Activated naive CD8-positive, alpha-beta T cell treated with anti-CD3 and anti-CD28 coated beads, Interleukin-2, amount 50 U/mL, for 16 hours (primary cell): ENCODE measurements around the gene MAST2.

Experiments
- DNase-seq: peaks from one replicate; pipeline ENCODE4 v3.0.0-alpha.2; 2020; ENCODE audit warnings: low read depth, low spot score

The MAST2 gene

DNA sequence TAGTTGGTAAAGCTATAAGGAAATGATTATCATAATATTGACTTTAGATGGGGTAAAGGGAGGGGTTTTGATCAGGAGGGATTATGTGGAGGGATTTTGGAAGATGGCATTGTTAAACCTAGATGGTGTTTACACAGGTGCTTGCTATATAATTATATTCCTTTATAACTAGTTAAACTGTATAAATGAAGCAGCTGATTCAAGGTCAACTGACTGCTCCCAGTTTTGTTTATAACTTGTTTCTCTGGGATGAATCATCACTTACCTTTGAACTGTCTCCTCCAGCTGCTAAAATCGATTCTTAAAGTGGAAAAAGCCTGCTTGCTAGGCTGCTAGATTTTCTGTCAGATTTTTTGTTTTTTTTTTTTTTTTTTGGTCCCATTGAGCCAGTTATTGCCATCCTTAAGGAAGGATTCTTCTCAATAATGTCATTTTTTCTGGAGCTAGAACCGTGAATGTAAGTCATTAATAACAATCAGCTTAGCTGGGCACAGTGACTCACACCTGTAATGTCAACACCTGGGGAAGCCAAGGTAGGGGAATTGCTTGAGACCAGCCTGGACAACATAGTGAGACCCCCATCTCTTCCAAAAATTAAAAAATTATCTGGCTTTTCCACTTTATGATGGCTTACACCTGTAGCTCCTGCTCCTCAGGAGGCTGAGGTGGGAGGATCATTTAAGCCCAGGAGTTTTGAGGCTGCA lies 175.8 kb downstream of the MAST2 start:
- no peak for DNase-seq

DNA sequence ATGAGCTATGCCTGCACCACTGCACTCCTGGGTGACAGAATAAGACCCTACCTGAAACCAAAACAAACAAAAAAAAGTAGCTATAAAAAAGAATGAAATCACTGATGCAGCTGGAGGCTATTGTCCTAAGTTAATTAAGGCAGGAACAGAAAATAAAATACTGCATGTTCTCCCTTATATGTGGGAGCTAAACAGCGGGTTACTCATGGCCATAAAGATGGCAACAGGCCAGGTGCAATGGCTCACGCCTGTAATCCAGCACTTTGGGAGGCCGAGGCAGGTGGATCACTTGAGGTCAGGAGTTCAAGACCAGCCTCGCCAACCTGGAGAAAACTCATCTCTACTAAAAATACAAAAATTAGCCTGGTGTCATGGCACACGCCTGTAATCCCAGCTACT lies 176.4 kb downstream of the MAST2 start:
- DNase-seq, result no peak

DNA sequence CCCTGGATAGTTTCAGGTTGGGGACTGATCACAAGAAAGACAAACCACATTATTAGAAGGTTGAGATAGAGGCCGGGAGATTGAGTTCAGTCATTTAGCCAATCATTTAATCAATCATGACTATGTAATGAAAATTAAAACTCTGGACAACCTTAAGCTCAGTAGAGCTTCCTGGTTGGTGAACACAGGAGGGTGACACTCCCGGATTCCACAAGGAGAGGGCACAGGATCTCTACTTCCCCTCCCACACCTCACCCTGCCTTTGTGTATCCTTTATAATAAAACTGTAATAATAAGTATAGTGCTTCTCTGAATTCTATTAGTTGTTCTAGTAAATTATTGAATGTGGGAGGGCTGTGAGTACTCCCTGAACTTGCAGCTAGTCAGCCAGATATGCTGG lies 178.9 kb downstream of the MAST2 start:
- no peak for DNase-seq

DNA sequence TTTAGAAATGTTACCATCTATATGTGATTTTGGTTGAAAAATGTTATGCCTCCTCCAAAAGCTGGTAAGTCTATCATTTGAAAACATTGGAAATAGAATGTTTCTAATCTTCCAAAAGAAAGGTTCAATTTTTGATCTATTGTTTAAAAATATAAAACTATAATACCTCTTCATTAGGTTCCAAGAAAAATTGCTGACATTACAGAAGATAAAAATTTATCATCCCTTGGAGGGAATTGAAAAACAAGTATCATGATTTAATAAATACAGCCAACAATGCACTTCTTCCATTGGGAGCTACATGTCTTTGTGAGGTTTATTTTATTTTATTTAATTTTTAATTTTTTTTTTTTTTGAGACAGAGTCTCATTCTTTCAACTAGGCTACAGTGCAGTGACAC lies 180.6 kb downstream of the MAST2 start:
- DNase-seq, result no peak

DNA sequence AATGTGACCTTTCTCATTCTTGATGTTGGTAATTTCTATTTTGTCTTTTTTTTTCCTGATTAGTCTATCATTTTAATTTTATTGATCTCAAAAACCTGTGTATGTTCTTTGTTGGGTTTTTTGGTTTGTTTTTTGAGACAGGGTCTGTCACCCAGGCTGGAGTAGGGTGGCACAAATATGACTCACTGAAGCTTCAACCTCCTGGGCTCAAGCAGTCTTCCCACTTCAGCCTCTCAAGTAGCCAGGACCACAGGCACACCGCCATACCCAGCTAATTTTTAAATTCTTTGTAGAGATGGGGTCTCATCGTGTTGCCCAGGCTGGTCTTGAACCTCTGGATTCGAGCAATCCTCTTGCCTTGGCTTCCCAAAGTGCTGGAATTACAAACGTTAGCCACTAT lies 183.8 kb downstream of the MAST2 start:
- DNase-seq, result no peak

DNA sequence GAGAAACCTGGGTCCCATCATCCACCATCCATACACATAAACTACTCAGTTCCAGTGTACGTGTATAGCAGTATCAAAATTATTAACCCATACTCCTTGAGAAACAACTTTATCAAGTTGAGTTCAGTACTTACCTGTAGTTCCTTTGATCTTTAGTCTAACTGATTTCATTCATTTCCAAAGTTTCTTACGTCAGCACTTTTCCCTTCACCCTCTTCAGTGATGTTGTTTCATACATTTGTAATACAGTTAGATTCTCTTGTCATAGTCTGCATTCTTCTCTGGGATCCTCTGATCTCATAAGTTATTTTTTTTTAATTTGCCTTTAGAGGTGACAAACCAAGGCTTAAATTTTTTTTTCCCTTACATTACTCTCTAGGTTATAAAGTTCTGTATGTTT lies 185.8 kb downstream of the MAST2 start:
- DNase-seq, result no peak

DNA sequence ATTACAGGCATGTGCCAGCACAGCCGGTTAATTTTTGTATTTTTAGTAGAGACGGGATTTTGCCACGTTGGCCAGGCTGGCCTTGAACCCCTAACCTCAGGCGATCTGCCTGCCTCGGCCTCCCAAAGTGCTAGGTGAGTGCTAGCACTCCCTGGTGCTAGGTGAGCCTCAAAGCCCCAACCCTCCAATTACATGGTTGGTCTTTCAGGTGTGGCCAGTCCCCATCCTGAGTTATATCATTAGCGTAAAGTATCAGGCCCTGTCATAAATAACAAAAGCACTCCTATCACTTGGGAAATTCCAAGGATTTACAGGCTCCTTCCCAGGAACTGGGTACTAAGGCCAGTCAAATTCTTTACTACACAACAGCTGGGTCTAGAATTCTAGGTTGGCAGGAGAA lies 191.0 kb downstream of the MAST2 start:
- no peak for DNase-seq

DNA sequence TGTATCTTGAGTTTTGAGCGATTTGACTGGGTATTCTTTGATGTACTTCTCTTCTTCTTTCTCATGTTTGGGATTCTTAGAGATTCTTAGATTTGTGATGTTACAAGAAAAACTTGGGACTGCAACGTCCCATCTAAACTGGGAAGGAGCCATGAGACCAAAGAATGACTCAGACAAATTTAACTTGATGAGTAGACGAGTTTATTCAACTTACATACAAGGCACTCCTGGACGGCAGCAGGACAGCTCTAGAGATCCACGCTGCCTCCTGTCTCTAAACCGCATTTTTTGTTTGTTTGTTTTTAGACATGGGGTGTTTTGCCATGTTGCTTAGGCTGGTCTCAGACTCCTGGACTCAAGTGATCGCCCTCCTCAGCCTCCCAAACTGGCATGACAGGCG lies 191.9 kb downstream of the MAST2 start:
- no peak for DNase-seq

DNA sequence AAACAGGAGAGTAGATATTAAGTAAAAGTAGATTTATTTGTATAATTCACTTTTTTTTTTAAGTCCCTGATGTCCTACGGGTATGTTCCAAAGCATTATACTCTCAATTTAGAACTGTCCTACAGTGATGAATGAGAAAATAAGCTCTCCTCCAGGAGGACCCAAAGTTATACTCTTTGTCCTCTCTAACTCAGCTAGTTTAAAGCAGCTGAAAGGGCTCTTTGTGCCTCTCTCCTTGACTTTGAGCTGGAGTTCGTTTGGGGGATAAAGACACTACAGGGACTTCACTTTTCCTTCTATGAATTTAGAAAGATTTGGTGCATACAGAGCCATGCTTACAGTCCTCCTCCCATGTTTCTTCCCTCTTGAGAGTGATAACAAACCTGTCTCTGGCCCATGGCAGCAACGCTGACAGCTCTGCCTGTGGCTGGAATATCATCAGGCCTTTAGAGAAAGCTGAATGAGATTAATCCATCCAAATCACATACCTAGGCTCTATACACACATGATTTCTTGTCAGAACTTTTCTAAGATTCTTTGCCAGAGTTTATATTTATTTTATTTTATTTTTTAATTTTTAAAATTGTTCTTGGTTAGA lies 194.7 kb downstream of the MAST2 start:
- no peak for DNase-seq

DNA sequence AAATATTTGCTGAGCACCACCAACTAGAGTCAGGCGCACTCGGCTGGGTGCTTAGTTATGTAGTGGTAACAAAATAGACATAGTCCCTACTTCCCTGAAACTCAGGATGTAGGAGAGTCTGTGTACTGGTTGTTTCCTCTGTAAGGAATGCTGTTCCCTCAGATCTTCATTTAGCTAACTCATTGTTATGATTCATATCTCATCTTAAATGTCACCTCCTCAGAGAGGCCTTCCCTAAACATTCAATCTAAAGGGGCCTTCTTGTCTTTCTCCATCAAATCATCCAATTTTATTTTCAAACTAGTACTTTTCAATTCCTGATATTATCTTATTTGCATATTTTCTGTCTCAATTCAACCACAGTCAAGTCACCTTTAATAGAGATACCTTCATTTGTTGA lies 196.1 kb downstream of the MAST2 start:
- DNase-seq, result no peak

DNA sequence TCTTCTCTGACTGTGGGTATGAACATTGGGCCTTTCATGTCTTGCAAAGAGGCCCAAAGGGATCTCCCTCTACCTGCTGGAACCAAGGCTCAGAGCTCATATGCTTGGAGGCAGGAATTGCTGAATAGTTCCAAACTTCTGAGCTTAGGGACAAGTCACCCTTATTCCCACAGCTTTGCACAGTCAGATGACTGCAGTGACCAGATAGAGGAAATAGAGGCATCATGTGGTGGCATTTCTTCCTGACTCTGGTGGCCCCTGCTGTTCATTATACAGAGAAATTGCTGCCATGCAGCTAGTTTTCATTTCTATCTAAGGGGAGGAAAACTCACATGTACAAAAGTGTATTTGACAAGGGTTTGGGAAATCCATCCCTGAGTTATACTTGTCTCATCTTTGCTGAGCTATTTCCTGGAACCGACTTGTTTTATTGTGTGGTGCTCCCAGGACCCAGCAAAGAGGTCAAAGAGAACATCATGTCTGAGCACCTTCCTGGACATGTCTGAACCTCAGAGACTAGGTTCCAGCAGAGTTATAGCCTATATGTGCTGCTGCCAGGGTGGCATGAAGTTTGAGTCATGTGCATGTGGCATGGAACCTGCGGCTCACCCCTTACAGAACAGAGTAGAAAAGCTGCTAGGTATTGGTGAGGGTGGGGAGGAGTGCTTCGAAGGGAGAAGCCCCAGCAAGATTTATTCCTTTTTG lies 197.8 kb downstream of the MAST2 start:
- no peak for DNase-seq

DNA sequence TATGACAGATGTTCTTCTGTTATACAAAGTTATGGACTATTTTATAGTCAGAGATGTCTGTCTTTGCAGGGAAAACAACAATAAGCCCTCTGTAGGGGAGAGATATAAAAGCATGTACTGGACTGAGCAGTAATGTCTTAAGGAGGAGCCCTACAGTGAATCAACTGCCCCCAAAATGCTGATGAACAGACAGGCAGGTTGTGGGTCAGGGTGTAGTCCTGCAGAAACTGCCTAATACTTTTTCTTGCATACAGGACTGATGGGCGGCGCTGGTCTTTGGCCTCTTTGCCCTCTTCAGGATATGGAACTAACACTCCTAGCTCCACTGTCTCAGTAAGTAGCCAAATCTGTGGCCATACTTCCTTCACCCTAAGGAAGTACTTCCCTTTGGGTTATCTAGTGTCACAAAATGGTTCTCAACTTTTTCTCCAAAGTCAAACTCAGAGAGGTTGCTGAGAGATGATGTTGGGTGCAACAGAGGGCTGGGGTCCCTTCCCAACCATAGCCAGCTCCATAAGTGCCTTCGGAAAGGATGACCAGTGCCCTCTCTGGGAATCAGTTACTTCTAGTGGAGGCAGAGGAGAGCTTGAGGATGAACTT lies 199.2 kb downstream of the MAST2 start:
- no peak for DNase-seq

DNA sequence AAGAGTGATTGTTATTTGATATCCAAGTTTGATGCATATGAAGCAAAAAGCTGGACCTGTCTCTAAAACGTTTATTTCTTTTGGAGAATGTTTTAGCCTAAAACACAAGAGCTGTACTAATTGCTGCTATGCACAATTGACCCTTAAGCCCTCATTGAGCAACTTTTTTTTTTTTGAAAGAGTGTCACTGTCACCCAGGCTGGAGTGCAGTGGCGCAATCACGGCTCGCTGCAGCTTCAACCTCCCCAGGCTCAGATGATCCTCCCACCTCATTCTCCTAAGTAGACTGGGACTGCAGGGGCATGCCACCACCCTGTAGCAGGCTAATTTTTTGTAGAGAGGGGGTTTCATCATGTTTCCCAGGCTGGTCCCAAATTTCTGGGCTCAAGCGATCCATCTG lies 199.9 kb downstream of the MAST2 start:
- DNase-seq, result no peak

DNA sequence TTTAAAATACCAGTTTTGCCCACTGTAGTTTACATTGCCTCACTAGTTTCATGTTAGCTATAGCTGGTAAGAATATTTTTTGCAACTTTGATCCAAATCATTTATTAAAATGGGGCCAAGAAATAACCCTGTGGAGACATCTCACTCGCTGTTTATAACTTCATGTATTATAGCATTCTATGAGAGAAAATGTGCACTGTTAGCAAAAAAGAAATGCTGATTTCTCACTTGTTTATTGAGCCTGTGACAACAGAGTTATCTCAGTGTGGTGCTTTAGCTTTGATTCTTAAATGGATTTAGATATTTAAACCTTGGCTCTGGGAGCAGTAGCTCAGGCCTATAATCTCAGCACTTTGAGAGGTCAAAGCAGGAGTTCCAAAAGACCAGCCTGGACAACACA lies 201.1 kb downstream of the MAST2 start:
- DNase-seq, result no peak

DNA sequence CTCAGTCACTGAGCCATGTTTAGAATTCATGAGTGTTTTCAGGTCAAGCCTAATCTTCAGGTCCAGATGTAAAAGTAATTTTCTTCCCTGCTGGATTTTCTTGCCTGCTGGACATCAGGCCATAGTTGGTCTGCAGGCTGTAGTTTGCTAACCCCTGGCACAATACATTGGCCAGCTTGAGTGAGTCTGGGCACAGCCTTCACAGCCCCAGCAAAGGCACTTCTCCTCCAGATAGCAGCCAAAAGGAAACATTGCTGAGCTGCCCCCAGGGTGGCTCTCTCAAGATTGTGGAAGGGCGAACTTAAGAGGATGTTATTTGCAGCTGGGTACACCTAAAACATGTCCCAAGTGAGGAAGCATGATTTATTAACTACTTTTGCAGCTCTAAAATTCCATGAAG lies 202.2 kb downstream of the MAST2 start:
- DNase-seq, result no peak

DNA sequence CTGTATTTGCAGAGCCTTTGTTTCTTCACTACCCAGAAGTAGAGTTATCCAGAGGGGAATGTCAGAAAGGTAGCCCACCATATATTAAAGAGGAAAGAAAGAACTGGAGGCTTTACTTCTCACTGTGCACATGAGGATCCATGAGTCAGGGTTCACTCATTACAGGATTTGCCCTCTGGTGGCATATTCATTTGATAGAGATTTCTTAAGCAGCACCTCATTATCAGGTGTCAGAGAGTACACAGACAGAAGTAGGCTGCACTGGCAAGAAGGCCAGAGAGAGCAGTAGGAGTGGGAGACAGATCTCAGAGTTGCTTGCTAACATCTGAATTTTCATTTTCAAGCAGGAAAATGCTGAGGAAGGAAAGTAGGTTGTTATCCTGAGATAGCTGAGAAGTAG lies 205.2 kb downstream of the MAST2 start:
- no peak for DNase-seq

DNA sequence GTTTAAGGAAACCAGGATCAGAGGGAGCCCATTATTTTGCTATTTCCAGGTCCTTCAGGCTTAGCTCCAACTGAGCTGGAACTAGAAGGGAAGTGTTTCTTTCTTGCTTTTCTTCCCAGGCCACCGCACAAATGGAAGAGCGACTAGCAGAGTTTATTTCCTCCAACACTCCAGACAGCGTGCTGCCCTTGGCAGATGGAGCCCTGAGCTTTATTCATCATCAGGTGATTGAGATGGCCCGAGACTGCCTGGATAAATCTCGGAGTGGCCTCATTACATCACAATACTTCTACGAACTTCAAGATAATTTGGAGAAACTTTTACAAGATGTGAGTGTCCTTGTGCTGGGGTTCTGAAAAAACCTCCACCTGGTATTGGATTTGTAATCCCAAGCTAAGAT lies 207.2 kb downstream of the MAST2 start:
- no peak for DNase-seq

DNA sequence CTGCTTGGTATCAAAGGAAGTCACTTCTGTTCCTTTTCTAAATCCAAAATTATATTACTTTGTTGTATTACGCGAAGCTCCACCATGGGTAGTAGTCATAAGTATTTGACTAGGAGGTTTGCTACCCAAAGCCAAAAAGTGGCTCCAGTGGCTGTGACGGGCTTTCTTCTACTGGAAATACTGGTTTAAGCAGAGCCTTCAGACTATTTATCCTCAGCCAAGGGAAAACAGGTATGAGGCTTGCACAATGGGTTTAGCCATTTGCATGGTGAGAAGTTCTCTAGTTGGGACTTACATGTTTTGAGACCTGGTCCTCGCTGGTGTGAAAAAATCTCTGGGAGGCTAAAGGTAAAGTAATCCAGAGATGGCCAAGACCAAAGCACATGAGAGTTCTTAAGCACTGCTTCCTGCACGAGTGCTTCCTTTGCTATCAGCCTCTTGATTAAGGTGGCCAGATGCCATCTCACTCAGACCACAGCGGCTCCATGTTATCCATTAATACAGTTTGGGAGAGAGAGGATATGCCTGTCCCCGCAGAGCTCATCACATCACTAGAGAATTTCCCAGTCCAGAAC lies 207.8 kb downstream of the MAST2 start:
- no peak for DNase-seq

DNA sequence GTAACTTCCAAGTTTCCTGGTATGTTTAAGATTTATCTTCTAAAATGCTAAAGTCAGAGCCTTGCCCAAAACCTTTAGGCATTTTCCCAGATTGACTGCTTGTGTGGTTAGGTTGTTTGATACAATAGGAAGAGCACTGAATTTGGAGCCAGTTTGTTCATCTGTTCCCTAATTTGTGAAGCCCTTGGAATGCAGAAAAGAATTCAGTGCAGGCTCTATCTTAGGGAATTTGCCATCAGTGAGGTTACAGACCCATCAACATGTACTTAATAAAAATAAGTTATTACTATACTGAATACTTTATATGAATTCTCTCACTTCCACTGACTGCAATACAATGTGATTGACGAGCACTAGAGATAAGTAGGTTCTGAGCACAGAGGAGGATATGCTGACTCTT lies 208.8 kb downstream of the MAST2 start:
- no peak for DNase-seq

DNA sequence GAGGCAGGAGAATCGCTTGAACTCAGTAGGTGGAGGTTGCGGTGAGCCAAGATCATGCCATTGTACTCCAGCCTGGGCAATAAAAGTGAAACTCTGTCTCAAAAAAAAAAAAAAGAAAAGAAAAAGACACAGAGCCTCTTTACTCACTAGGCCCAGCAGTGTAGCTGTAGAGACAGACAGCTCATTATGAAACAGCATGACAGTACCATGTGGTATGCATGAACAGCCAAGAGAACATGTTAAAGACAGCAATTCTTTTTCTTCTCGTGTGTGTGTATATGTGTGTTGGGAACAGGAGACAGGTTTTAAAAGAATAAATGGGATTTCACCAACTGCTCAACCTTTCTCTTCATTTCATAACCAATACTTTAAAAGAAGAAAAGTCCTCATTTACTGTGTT lies 210.2 kb downstream of the MAST2 start:
- DNase-seq, result no peak

DNA sequence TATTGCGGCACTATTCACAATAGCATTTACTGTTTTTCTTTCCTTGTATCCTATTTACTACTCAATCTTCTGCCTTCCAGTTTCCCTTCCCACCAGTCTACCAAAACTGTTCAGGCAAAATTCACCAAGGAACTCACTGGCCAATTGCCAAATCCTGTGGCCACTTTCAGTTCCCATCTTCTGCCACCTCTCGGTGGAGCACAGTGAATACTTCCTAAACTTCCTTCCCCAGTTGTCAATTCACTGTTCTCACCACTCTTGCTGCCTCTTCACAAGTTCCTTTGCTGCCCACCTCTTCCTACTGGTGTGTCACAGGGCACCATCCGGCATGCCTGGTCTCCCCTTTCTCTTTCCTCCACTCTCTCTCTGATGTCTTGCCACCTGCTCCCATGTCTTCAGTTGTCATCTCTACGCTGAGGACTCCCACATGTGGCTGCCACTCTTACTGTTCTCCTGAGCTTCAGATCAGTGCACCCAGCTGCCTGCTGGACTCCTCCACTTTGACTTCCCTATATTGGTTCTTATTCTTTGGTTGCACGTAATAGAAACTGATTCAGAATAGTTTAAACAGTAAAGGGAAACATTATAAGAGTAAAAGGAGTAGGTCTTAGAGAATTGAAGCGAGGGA lies 214.6 kb downstream of the MAST2 start:
- no peak for DNase-seq

DNA sequence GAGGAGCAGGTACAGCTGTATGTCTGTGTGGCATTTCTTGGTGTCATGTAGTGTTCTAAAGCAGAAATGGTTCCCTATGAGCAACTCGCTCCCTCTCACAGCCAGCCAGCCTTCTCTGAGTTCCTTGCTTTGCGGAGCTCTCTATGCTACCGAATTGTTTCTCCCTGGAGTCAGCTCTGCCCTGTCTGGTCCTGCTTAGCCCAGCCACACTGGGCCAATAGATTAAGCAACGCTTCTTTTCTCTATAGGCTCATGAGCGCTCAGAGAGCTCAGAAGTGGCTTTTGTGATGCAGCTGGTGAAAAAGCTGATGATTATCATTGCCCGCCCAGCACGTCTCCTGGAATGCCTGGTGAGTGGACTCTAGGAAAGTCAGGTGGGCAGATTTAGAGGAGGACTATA lies 215.9 kb downstream of the MAST2 start:
- DNase-seq, result no peak
